SK-N-DZ (cell line): ENCODE data around the gene BTN2A1.
"Not testable (repeated sequence)": the region's sequence is repeated elsewhere in the genome, so short reads cannot be mapped to it uniquely, and the experiment has no call there.

Experiments
- DNase-seq: peaks from one replicate; pipeline ENCODE4 v3.0.0-alpha.2; 2015; ENCODE audit warnings: low spot score

The BTN2A1 gene

DNA sequence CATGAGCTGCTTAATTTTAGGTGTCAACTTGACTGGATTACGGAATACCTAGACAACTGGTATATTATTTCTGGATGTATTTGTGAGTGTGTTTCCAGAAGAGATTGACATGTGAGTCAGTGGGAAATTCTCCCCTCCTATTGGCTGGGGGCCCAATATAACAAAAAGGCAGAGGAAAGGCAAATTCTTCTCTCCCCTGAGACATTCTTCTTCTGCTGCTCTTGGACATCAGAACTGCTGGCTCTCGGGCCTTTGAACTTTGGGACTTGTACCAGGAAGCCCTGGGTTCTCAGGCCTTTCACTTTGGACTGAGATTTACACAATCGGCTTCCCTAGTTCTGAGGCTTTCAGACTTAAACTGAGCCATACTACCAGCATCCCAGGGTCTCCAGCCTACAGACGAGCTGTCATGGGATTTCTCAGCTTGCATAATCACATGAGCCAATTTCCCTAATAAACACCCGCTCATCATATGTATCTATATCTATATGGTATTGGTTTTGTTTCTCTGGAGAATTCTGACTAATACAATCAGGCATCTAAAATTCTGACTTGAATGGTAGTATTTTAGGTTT is 25.0 kb upstream of the BTN2A1 start:
- no peak for DNase-seq

DNA sequence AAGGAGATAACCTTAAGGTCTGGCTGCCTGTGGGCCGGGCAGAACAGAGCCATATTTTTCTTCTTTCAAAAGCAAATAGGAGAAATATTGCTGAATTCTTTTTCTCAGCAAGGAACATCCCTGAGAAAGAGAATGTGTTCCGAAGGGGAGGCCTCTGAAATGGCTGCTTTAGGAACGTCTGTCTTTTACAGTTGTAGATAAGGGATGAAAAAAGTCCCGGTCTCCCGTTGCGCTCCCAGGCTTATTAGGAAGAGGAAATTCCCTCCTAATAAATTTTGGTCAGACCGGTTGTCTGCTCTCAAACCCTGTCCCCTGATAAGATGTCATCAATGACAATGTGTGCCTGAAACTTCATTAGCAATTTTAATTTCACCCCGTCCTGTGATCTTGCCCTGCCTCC is 24.1 kb upstream of the BTN2A1 start:
- DNase-seq: not testable (repeated sequence)

DNA sequence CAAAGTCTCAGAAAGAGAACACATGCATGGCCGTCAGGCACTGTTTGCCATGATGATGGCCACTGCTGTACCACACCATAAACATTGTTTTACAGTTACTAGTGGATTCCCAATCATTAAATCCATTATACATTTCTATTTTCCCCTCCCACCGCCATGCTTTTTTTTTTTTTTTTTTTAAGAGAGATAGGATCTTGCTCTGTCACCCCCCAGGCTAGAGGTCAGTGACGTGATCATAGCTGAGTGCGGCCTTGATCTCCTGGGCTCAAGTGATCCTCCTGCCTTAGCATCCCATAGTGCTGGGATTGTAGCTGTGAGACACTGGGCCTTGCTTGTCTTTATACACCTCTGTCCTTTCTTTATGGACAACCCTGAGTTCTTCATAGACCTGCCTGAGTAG is 21.7 kb upstream of the BTN2A1 start:
- no peak for DNase-seq

DNA sequence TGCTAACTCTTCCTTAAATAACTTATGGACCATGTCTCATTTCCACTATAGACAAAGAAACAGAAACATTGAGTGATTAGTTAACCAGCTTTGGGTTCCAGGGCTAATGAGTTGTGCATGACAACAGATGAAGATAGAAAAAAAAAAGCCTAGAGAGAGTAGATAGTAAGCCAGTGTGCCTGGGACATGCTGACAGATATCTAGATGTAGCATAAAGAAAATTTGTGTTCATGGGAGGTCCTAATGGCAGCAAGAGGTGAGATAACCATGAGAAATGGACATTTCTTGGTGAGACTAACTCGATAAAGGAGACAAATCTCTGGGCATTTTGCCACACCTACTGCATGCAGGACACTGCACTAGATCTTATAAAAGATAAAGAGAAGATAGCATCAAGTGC is 20.2 kb upstream of the BTN2A1 start:
- DNase-seq: no peak

DNA sequence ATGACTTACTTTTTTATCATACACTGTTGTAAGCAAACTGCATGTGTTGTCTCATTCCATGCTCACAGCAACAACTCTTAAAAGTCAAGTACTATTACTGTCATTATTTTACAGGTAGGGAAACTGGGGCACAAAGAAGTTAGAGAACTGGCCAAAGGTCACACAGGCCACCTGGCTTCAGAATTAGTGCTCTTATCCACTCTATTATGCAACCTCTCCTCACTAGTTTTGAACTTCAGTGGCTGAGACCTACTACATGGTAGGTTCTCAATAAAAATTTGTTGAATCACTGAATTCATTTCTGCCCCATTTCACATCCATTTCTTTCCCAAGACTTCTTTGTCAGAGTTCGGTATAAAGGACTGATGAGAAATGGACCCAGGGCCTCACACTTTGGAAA is 19.8 kb upstream of the BTN2A1 start:
- DNase-seq: no peak

DNA sequence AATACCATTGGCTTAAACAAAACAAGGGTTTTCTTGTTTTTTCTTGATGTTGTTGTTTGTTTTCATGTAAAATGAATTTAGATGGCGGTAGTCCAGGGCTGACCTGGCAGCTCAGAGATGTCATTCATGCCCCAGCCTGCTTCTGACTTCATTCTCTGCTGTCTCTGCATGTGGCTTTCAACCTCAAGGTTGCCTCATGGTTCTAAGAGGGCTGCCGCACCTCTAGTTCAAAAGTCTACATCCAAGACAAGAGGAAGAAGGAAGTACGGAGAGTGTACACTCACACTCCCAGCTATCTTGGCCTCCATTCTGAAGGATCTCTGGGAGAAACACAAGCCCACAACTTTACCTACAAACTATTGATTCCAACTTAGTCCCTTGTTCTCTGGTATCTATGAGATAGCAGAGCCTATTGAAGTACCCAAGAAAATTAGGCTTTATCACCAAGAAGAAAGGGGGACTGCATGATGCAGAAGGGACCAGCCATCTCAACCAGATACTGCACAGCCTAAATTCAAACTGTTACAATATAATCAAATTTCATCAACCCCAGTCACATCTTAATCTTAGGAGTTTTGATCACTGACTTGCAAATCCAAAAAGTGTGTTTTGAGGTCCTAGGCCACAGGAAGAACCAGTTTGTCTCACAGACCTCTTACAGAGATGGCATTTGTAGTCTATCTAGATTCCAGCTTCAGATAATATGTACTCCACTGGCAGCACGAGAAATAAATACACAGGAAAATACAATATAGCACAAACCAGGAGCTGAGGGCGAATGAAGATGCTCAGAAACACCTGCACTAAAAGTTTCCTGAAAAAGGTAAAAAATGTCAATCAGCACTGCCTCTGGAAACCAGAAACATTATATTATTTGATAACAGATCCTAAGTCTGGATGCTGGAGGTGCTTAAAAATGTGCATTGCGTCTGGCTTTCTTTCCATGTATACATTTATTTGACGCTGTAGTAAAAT is 18.3 kb upstream of the BTN2A1 start:
- DNase-seq: no peak

DNA sequence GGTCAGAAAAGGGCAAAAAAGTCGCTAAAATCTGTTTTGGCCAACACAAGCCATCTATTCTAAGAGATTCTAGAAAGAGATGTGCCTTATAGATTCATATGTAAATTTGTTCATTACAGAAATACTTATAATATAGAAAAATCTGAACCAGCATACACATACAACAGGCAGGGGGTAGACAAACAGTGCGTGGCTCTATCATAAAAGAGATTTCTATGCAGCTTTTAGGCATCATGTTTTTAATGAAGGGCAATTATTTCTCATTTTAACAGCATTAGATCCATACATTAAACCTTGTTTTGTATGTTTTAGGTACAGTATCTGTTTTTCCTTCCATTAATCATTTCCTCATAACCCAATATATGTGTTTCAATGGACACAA is 16.8 kb upstream of the BTN2A1 start:
- no peak for DNase-seq

DNA sequence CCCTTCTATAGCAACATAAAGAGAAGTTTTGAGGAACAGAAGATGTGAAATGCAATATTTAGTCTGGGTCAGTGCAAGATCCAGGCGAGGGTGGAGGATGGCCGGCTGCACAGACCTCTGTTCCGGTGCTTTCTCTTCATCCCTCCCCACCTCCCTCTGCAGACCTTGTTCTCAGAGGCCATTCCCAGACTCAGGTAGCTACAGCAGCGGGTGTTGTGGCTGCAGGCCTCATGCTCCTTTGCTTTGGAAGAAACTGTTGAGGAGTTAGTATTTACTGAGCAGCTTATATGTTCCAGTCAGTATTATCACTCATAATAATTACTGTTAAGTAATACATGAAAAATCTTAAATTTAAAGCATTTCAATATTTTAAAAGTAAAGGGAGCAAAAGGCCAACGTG is 15.8 kb upstream of the BTN2A1 start:
- no peak for DNase-seq

DNA sequence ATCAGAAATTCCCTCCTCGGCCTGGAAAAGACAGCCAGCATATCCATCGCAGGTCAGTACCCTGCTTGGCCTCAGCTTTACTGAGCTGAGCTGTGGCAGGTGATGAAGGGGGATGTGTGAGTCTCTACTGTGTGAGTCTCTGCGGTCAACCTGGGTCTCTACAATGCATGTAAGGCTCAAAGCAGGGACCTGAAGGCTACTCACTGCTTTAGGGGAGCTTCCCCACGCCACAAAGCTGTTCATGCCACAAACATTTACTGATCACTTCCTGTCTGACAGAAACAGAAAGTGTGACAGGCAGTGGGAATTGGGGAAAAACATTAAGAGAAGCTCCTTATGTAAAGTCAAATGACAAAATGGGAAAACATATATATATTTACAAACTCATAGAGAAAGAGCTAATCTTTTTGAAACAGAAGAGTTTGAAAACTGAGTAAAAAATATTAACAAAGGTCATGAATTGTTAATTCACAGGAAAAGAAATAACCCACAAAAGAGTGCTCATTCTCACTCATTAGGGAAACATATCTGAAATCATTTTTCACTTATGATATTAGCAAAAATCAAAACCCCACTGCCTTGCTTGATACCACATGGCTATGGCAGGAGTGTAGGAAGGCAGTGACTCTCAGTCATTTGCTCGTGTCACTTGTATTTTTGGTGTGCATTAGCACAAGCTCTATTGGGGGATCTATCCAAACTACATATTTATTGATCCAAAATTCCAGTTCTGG is 11.7 kb upstream of the BTN2A1 start:
- DNase-seq: no peak

DNA sequence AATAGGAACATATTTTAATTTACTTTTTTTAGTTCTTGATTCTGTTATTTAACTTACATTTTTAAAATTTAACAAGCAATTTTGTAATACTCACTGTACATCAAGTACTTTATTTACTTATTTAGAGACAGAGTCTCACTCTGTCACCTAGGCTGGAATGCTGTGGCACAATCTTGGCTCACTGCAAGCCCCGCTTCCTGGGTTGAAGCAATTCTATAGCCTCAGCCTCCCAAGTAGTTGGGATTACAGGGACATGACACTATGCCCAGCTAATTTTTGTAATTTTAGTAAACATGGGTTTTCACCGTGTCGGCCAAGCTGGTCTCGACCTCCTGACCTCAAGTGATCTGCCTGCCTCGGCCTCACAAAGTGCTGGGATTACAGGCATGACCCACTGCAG is 10.5 kb upstream of the BTN2A1 start:
- DNase-seq: no peak

DNA sequence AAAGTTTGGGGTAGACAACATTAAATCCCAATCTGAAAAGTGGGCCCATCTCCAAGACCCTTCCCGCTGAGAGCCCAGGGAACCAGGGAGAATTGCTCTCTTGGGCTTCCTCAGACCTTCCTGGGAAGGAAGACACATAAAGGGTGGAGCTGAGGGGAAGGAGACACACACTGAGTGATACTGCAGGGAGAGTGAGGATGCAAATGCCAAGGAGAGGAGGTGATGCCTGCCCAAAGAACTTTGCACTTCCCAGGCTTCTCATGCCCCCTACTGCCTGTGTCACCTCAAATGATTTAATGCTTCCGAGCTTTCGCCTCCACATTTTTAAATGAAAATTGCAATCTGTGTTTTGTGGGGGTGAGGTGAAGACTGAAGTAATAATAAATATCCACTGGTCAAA is 7.5 kb upstream of the BTN2A1 start:
- DNase-seq: no peak

DNA sequence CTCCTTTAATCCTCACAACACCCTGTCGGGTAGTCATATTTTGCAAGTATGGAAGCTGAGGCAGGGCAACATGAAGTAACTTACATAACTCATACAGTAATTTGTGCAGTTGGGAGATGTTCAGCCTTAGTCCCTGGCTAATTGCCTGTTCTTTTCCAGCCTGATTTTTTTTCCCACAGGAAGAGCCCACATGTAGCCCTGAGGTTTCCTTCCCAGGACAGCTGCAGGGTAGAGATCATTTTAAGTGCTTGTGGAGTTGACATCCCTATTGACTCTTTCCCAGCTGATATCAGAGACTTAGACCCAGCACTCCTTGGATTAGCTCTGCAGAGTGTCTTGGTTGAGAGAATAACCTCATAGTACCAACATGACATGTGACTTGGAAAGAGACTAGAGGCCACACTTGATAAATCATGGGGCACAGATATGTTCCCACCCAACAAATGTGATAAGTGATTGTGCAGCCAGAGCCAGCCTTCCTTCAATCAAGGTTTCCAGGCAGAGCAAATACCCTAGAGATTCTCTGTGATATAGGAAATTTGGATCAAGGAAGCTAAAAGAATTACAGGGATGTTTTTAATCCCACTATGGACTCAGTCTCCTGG is 5.0 kb upstream of the BTN2A1 start:
- DNase-seq: no peak

DNA sequence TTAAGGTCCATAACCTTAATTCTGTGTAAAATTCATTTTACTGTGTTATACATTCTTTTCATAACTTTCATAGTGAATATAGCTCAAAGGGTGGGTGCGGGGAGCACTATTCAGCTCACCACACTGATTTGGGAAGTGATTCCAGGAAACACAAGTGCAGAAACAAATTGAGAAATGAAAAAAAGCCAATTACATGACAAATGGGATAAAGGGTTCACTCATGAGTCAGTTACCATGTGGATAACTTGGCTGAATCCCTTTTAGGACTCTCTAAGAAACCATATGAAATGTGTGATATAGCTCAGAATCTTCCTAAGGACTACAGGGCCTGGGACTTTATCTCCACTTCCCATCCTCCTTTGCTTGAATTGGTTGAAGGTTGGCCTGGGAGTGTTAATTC is 3.1 kb upstream of the BTN2A1 start:
- no peak for DNase-seq

DNA sequence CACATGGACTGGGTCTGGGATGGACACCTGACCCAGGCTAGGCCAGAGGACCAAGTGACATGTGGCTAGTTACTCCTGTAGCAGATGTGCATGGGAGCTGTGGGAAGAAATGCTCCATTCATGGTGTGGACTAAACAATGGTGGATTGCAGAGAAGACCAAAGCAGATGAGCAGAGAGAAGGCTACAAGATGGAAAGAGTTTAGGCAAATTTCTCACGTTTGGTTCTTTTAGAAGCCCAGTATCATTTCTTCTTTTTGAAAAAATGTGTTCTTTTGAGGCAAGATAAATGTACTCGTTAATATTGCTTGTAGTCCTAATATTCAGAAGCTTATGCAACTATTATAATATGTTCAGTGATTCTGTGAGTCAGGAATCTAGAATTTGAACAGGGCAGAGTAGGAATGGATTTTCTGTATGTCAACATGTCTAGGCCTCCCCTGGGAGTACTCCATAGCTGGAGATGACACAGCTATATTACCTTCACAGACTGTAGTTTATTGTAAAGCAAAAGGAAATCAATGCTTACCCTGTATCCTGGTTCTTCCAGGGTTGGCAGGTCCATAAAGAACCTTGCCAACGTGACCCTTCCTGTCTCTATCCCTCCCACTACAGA is 2.3 kb upstream of the BTN2A1 start:
- no peak for DNase-seq

DNA sequence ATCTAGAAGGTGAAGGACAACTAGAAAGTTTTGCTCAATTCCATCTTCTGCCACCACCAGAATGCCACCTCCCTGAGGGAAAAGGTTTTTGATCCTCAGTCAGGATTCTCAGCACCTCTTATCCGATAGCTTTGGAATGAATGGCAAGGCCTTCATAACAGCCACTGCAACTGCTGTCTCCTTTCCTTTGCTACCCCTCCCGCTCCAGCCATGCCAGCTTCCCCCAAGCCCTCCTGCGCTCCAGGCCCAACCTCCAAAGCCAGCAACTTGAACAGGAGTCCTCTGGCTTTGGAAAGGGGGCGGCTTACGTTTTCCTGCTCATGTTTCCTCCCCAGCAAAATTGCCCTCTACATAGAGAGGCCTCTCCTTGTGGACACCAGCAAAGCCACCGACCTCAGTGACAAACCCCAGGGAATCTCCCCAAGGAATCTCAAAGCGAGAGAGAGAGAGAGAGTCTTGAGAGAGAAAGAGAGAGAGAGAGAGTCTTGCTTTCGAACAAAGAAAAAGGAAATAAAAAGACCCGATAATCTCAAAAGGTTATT is 420 bp upstream of the BTN2A1 start:
- DNase-seq: no peak

DNA sequence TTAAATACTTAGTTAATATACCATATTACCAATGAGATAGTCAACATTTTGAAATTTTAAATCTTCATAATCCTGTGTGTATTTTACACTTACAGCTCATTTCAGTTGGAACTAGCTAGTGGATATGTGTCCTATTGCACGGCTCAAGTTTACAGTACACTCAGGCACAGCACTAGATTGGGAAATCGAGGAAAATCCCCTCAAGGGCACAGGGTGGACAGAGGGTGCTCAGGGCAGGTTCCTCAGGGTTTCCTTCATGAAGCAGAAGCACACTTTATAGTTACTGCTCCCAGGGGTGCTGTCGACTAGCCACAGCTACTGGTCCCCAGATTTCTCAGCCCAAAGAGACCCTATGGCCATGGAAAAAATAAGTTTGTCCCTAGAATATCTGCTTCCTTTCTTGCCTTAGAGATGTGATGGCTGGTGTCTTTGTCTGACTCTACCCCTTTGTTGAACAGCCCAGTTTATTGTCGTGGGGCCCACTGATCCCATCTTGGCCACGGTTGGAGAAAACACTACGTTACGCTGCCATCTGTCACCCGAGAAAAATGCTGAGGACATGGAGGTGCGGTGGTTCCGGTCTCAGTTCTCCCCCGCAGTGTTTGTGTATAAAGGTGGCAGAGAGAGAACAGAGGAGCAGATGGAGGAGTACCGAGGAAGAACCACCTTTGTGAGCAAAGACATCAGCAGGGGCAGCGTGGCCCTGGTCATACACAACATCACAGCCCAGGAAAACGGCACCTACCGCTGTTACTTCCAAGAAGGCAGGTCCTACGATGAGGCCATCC is 1.5 kb downstream of the BTN2A1 start:
- DNase-seq: no peak

DNA sequence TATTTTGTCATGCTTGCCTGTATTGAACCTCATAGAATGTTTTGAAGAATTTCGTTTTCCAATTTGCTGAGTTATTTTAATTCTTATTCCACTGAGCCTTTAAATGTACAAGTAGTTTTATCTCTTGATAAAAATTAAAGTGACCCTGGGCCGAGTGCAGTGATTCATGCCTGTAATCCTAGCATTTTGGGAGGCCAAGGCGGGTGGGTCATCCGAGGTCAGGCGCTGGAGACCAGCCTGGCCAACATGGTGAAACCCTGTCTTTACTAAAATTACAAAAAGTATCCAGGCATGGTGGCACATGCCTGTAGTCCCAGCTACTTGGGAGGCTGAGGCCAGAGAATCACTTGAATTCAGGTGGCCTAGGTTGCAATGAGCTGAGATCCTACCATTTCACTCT is 3.6 kb downstream of the BTN2A1 start:
- DNase-seq: not testable (repeated sequence)

DNA sequence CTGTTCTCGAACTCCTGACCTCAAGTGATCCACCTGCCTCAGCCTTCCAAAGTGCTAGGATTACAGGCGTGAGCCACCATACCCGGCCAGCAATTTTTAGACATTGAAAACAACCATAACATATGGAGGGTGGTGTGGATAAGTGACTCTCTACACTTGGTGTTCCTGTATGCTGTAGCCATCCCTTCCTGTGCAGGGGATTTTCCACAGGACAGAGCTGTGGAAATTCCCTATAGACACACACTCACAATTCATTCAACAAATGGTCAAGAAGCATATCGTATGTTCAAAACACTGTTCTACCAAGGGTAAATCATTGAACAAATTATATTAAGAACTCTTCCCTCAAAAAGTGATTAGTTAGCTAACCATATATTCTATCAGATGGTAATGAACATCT is 6.3 kb downstream of the BTN2A1 start:
- no peak for DNase-seq

DNA sequence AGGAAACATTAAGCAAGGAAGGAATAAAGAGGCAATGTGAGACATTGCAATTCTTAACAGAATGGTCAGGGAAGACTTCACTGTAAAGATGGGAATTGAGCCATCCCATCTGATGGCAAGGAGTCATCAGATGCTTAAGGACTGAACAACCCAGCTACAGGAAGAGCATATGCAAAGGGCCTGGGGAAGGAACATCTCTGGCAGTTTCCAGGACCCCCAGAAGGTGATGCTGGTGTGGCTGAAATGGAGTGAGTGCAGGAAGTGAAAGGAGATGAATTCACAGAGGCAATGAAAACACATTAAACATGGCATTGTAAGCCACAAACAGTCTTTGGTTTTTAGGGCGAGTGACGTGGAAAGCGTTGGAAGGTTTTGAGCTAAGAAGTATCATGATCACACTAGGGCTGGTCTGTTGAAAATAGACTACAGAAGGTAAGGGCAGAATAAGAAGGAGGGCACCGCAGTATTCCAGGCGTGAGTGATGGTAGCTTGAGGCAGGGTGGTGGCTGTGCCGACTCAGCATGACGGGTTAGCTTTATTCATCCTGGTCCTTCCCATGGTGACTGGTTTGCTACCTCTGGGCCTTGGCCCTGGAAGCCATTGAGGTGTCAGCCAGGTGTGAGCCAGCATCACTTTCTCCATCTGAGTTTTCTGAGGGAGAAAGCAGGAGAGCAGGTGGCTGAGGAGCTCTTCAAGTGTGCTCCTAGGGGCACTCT is 6.8 kb downstream of the BTN2A1 start:
- no peak for DNase-seq

DNA sequence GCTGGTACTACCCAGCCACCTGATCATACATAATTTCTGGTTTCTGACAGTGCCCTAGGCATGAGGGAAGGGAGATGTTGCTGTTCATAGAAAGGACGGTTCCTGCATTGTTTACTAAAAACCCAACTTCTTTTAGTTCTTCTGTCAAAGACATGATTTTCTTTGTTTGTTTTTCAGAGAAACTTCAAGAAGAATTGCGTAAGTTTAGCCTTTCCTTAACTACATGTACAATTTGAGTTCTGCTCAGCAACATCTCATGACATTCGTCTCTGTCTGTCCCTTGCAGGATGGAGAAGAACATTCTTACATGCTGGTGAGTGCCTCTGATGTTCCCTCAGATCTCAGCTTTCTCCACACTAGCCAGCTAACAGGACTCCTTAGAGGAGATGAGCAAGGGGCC is 8.0 kb downstream of the BTN2A1 start:
- no peak for DNase-seq
